Panc1 (cell line): Measurements from ENCODE around the gene BCL2.

ENCODE experiments used
- CTCF ChIP-seq: fragments of 450-650 bp; IDR thresholded peaks from 2 replicates; pipeline ENCODE4 v1.5.1; 2017; ENCODE audit warnings: mild to moderate bottlenecking
- POLR2AphosphoS5 ChIP-seq: IDR thresholded peaks from 2 replicates; pipeline ENCODE4 v1.6.1; 2012; ENCODE audit warnings: mild to moderate bottlenecking, low read depth, low read length, moderate library complexity
- REST ChIP-seq, 2 experiments: IDR thresholded peaks; 2 replicates each; pipeline ENCODE4 v1.6.1; 2011 to 2012; ENCODE audit warnings: low read depth in 2 of 2, control low read depth in 1 of 2, low read length in 1 of 2, mild to moderate bottlenecking in 1 of 2, moderate library complexity in 1 of 2; ENCODE audit not compliant: insufficient read depth in 1 of 2

GRCh38 chr18:63079114-63079513 lies 240.5 kb downstream of the BCL2 start:
- TF ChIP-seq CTCF: no peak
- TF ChIP-seq REST (IDR thresholded peaks at IDR 0.05; ENCODE audit: insufficient read depth in 1 of 2, low read depth in 2 of 2, low read length in 1 of 2): no peak
- no peak for TF ChIP-seq POLR2AphosphoS5
